Measurements from ENCODE around the gene TBX3. TPM values are rescaled to one million over a fixed set of nuclear protein-coding genes. Genes with fewer than 3 reads are reported as not detected.
A peak's percentile ranks its signal among the peaks of the same experiment; 100 is the strongest.

TBX3 gene
- polyA plus RNA-seq, 2 donors, result 1.7 to 3.1 TPM

DNA sequence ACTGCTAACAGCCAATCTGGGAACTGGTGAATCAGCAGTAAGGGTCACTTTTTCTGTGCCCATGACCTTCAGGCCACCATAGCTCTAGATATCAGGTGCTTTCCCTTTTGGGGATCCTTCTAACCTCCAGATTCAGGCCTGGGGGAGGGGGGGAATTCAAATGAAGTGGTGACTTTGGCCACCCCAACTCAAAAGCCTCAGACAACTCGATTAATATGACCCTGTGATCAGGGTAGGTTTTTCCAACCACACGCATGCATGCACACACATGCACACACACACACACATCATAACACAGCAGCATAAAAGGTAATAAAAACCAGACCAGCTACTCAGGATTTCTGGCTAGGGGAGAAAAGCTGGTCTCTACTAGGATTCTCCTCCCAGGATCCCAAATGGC lies 5.3 kb downstream of the TBX3 start:
- Histone ChIP-seq H3K9me3 (ENCODE audit: control insufficient read depth in 2 of 2, insufficient read depth in 1 of 2, low read depth in 1 of 2, low read length in 1 of 2) (peaks cover 0 to 2% of the 10 kb centered on the region in 2 donors), H3K27me3 (ENCODE audit: control insufficient read depth in 1 of 2, insufficient read depth in 2 of 2, low read length in 2 of 2) (no peaks in the 10 kb centered on the region), H3K36me3 (ENCODE audit: control insufficient read depth in 2 of 2, insufficient read depth in 2 of 2, low read length in 1 of 2) (peaks cover 0 to 6% of the 10 kb centered on the region in 2 donors), H3K4me1 (ENCODE audit: control insufficient read depth in 2 of 2, insufficient read depth in 2 of 2, low read length in 1 of 2) (no peaks in the 10 kb centered on the region), H3K27ac (ENCODE audit: low read depth in 2 of 2, low read length in 1 of 2) (no peak overlapping the region), H3K4me3 (ENCODE audit: low read depth in 1 of 2, low read length in 2 of 2) (no peak overlapping the region)
- WGBS, 2 donors, result 69 to 82% methylated on average over 2 of the region's 2 CpGs

DNA sequence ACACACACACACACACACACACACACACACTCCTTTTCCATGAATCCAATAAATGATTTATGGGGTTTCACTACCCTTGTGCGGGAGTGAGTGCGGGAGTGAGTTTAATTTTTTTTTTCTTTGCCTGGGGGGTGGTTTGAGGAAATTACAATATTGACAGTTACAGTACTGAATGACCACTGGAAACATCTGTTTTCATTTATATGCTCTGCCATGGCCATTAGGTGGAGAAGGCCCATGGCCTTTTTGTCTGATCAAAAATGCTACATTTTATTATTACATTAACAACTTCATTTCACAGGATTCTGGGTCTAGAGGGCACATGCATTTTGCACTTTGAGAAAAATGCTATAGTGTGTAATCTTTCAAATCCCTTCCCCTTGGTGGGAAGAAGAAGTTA lies 5.9 kb downstream of the TBX3 start:
- H3K27me3 ChIP-seq (ENCODE audit: control insufficient read depth in 1 of 2, insufficient read depth in 2 of 2, low read length in 2 of 2), result no peaks in the 10 kb centered on the region
- 84 to 88% methylated on average over 2 of the region's 2 CpGs for WGBS, 2 donors
- H3K9me3 ChIP-seq (ENCODE audit: control insufficient read depth in 2 of 2, insufficient read depth in 1 of 2, low read depth in 1 of 2, low read length in 1 of 2), result peaks cover 0 to 2% of the 10 kb centered on the region in 2 donors
- H3K4me1 ChIP-seq (ENCODE audit: control insufficient read depth in 2 of 2, insufficient read depth in 2 of 2, low read length in 1 of 2), result no peaks in the 10 kb centered on the region
- no peak overlapping the region for H3K27ac ChIP-seq (ENCODE audit: low read depth in 2 of 2, low read length in 1 of 2)
- H3K4me3 ChIP-seq (ENCODE audit: low read depth in 1 of 2, low read length in 2 of 2), result no peak overlapping the region
- H3K36me3 ChIP-seq (ENCODE audit: control insufficient read depth in 2 of 2, insufficient read depth in 2 of 2, low read length in 1 of 2), result peaks cover 0 to 10% of the 10 kb centered on the region in 2 donors

DNA sequence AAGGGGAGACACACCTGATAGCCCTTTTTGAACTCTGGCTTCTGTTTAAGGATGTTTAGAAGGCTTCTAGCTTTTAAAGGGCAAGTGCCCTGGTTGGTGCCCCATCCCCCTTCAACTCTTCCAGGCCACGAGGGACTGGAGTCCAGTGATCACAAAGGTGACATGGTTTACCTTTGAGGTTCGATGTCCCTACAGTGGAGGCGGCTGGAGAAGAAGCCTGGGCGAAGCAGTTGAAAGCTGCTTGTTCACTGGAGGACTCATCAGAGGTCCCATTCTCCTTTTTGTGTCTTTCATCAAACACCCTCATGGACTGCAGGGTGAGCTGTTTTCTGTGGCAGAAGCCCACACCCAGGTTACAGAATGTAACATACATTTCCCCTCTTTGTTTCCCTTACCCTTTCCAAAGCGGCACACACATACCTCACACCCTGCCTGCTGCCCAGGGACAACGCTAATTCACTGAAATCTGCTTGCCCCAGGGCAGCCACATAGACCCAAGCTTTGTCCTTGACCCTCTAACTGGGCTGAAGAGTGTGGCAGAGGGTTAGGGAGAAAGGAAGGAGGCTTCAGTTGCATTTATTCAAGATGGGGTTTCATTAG lies 7.7 kb downstream of the TBX3 start:
- Histone ChIP-seq H3K9me3 (ENCODE audit: control insufficient read depth in 2 of 2, insufficient read depth in 1 of 2, low read depth in 1 of 2, low read length in 1 of 2) (peaks cover 0 to 2% of the 10 kb centered on the region in 2 donors), H3K4me3 (ENCODE audit: low read depth in 1 of 2, low read length in 2 of 2) (no peak overlapping the region), H3K36me3 (ENCODE audit: control insufficient read depth in 2 of 2, insufficient read depth in 2 of 2, low read length in 1 of 2) (peaks cover 0 to 10% of the 10 kb centered on the region in 2 donors), H3K4me1 (ENCODE audit: control insufficient read depth in 2 of 2, insufficient read depth in 2 of 2, low read length in 1 of 2) (no peaks in the 10 kb centered on the region), H3K27me3 (ENCODE audit: control insufficient read depth in 1 of 2, insufficient read depth in 2 of 2, low read length in 2 of 2) (no peaks in the 10 kb centered on the region), H3K27ac (ENCODE audit: low read depth in 2 of 2, low read length in 1 of 2) (no peak overlapping the region)
- WGBS, 2 donors, result 59 to 81% methylated on average over 6 of the region's 6 CpGs

DNA sequence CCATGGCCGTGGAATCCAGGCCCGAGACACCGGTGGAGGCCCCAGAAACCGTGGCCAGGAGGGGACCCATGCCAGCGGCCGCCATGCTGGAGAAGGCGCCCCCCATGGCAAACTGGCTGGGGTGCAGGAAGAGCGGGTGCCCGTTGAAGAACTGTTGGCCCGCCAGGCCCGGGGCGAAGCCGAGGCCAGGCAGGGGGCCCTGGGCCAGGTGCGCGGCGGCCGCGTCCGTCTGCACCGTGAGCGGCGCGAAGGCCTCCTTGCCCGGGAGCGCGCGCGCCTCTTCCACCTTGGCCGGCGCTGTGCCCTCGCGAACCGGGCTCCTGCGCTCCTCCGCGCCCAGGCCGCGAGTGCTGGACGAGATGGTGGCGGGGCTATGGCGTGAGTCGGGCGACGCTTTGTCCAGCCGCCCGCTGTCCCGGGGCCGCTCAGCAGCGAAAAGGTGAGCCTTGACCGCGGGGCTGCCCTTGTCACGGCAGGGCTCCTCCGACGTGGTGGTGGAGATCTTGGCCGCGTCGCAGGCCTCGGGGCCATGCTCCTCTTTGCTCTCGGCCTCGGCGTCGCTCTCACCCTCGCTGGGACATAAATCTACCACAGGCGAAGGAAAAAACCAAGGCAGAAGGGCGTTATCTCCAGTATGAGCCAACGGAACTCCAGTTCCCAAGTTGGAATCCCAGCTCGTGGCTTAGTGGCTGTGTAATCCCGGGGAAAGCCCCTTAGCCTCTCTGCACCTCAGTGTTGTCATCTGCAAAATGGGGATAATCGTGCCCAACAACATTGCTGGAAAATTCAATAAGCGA lies 9.5 kb downstream of the TBX3 start:
- H3K4me3 ChIP-seq (ENCODE audit: low read depth in 1 of 2, low read length in 2 of 2), result no peak overlapping the region
- WGBS, 2 donors, result 60 to 84% methylated on average over 59 to 70 of the region's 70 CpGs
- H3K4me1 ChIP-seq (ENCODE audit: control insufficient read depth in 2 of 2, insufficient read depth in 2 of 2, low read length in 1 of 2), result no peaks in the 10 kb centered on the region
- no peak overlapping the region for H3K27ac ChIP-seq (ENCODE audit: low read depth in 2 of 2, low read length in 1 of 2)
- H3K9me3 ChIP-seq (ENCODE audit: control insufficient read depth in 2 of 2, insufficient read depth in 1 of 2, low read depth in 1 of 2, low read length in 1 of 2), result peaks cover 0 to 2% of the 10 kb centered on the region in 2 donors
- H3K36me3 ChIP-seq (ENCODE audit: control insufficient read depth in 2 of 2, insufficient read depth in 2 of 2, low read length in 1 of 2), result peaks cover 0 to 10% of the 10 kb centered on the region in 2 donors
- no peaks in the 10 kb centered on the region for H3K27me3 ChIP-seq (ENCODE audit: control insufficient read depth in 1 of 2, insufficient read depth in 2 of 2, low read length in 2 of 2)

DNA sequence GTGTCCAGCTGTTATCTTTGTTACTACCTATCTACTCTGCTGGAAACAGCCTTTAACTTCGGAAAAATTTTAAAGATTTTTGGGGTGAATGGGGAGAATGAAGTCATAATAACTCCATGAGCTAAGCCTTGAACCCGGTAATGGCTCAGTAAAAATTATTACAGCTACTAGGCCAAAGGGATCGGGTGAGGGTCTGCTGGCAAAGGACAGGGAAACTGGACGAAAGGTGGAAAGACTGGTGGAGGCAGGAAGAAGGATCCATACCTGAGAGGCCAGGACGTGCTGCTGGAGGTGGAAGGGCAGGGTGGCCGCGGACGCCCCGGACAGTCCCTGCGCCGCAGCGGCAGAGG lies 10.1 kb downstream of the TBX3 start:
- H3K27me3 ChIP-seq (ENCODE audit: control insufficient read depth in 1 of 2, insufficient read depth in 2 of 2, low read length in 2 of 2), result no peaks in the 10 kb centered on the region
- no peak overlapping the region for H3K4me3 ChIP-seq (ENCODE audit: low read depth in 1 of 2, low read length in 2 of 2)

DNA sequence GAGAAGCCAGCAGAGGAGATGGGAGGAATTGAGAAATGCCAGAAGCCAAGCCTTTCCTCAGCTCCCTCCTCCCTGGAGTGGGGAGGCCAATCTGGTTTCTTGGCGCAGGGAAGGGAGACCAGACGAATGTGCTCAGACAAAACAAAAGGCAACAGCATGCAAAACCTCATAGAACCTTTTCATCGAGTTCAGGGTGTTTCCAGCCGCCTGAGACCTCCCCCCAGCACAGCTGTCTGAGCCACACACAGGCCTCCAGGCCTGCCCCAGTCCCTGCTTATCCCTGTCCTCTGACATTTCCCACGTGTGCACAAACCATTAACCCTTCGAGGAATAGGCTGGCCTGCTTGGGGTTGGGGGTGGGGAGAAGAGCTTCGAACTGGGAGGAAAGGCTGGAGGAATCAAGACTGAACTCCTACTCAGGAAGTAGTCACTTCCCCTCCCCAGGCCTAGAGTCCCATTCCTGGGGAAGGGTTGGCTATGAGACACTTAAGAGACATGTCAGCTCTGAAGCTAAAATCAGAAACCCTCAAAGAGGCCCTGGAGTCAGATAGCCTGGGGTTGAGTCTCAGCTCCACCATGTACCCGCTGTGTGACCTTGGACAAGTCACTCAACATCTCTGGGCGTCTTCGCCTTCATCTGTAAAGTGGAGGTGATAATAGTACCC lies 10.7 kb downstream of the TBX3 start:
- H3K4me3 ChIP-seq (ENCODE audit: low read depth in 1 of 2, low read length in 2 of 2), result no peak overlapping the region

More for the DNA sequence above, 10.1 kb downstream of the TBX3 start:
- 67 to 90% methylated on average over 12 of the region's 12 CpGs for WGBS, 2 donors
- Histone ChIP-seq H3K4me1 (ENCODE audit: control insufficient read depth in 2 of 2, insufficient read depth in 2 of 2, low read length in 1 of 2) (no peaks in the 10 kb centered on the region), H3K9me3 (ENCODE audit: control insufficient read depth in 2 of 2, insufficient read depth in 1 of 2, low read depth in 1 of 2, low read length in 1 of 2) (peaks cover 0 to 2% of the 10 kb centered on the region in 2 donors), H3K36me3 (ENCODE audit: control insufficient read depth in 2 of 2, insufficient read depth in 2 of 2, low read length in 1 of 2) (peaks cover 0 to 10% of the 10 kb centered on the region in 2 donors), H3K27ac (ENCODE audit: low read depth in 2 of 2, low read length in 1 of 2) (no peak overlapping the region)

DNA sequence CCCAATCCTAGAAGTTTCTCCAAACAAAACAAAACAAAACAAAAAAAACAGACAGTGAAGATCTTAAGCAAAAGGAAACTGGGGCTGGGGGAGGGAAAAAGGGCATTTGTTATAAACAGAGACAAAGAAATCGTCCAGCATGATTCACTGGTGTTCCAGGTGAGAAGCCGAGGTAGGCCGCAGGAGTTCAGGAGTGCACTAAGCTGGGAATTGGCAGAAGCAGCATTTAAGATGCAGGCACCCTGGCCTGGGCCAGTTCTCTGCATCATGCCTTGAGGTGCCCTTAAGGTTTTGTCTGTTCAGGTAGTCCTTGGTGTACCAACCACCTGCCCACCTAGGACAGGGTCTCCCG lies 11.2 kb downstream of the TBX3 start:
- 71 to 78% methylated on average over 4 of the region's 4 CpGs for WGBS, 2 donors
- no peaks in the 10 kb centered on the region for H3K4me1 ChIP-seq (ENCODE audit: control insufficient read depth in 2 of 2, insufficient read depth in 2 of 2, low read length in 1 of 2)
- H3K9me3 ChIP-seq (ENCODE audit: control insufficient read depth in 2 of 2, insufficient read depth in 1 of 2, low read depth in 1 of 2, low read length in 1 of 2), result peaks cover 0 to 2% of the 10 kb centered on the region in 2 donors
- H3K36me3 ChIP-seq (ENCODE audit: control insufficient read depth in 2 of 2, insufficient read depth in 2 of 2, low read length in 1 of 2), result peaks cover 0 to 10% of the 10 kb centered on the region in 2 donors
- H3K27ac ChIP-seq (ENCODE audit: low read depth in 2 of 2, low read length in 1 of 2), result no peak overlapping the region
- H3K27me3 ChIP-seq (ENCODE audit: control insufficient read depth in 1 of 2, insufficient read depth in 2 of 2, low read length in 2 of 2), result no peaks in the 10 kb centered on the region
- H3K4me3 ChIP-seq (ENCODE audit: low read depth in 1 of 2, low read length in 2 of 2), result no peak overlapping the region

More for the DNA sequence above, 10.7 kb downstream of the TBX3 start:
- H3K27ac ChIP-seq (ENCODE audit: low read depth in 2 of 2, low read length in 1 of 2), result no peak overlapping the region
- WGBS, 2 donors, result 60 to 65% methylated on average over 10 of the region's 10 CpGs
- no peaks in the 10 kb centered on the region for H3K4me1 ChIP-seq (ENCODE audit: control insufficient read depth in 2 of 2, insufficient read depth in 2 of 2, low read length in 1 of 2)
- H3K36me3 ChIP-seq (ENCODE audit: control insufficient read depth in 2 of 2, insufficient read depth in 2 of 2, low read length in 1 of 2), result peaks cover 0 to 10% of the 10 kb centered on the region in 2 donors
- H3K9me3 ChIP-seq (ENCODE audit: control insufficient read depth in 2 of 2, insufficient read depth in 1 of 2, low read depth in 1 of 2, low read length in 1 of 2), result peaks cover 0 to 2% of the 10 kb centered on the region in 2 donors
- H3K27me3 ChIP-seq (ENCODE audit: control insufficient read depth in 1 of 2, insufficient read depth in 2 of 2, low read length in 2 of 2), result no peaks in the 10 kb centered on the region

DNA sequence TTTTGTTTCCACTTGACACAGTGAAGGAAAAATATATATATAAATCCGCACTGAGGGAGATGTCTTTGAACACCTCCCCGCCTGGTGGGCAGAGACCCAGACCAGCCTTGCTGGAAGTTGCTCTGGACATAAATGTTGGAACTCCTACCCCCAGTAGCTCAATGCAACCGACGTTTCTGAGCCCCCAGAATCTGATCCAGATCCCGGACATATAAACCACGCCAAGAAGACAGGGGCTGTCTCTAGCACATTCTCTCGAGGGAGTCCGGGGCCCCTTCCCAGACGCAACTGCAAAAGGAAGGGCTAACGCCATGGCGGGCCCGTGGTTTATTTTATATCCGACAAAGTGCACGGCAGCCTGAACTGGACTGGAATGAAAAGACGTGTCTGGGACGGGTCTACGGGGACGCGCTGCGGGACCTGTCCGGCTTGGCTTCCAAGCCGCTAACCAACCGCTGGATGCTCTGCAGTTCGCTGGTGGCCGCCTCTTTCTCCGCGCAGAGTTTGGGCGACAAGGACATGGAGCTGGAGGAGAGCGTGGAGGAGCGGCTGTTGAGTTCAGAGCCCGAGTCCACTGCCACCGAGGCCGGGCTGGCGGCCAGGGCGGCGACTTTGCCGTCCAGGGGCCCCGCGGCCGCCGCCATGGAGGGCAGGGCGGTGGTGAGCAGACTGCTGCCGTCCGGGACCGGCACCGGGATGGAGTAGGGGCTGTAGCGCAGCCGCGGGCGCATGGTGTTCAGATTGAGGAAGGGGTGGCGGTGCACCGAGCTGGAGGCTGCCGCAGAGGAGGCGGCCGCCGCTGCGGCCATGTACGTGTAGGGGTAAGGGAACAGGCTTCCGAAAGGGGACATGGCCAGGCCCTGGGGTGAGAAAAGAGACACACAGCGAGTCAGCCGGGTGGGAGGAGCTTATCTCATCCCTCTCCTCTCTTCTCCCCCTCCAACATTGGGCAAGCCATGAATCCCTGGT lies 12.2 kb downstream of the TBX3 start:
- 46 to 61% methylated on average over 61 of the region's 61 CpGs for WGBS, 2 donors
- Histone ChIP-seq H3K36me3 (ENCODE audit: control insufficient read depth in 2 of 2, insufficient read depth in 2 of 2, low read length in 1 of 2) (peaks cover 0 to 10% of the 10 kb centered on the region in 2 donors), H3K4me1 (ENCODE audit: control insufficient read depth in 2 of 2, insufficient read depth in 2 of 2, low read length in 1 of 2) (no peaks in the 10 kb centered on the region), H3K27ac (ENCODE audit: low read depth in 2 of 2, low read length in 1 of 2) (peak overlapping the region in 1 of 2 donors; percentile 21), H3K4me3 (ENCODE audit: low read depth in 1 of 2, low read length in 2 of 2) (no peak overlapping the region), H3K9me3 (ENCODE audit: control insufficient read depth in 2 of 2, insufficient read depth in 1 of 2, low read depth in 1 of 2, low read length in 1 of 2) (peaks cover 0 to 2% of the 10 kb centered on the region in 2 donors), H3K27me3 (ENCODE audit: control insufficient read depth in 1 of 2, insufficient read depth in 2 of 2, low read length in 2 of 2) (peaks cover 0 to 4% of the 10 kb centered on the region in 2 donors)

DNA sequence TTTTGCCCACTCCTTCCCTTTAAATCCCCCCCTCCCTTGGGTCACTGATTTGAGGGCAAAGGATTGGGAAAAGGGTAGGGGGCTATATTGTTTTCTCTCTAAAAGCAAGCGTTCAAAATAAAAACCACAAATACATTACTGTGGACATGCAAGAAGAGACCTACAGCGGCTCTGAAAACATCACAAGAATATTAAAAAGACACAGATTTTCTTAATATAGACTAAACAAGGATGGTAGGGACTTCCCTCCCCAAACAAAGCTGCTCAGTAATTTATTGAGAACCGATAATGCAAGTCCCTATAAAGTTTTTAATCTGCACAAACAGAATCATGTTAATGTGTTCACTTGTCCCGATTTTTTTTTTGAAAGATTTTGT lies 12.9 kb downstream of the TBX3 start:
- Histone ChIP-seq H3K9me3 (ENCODE audit: control insufficient read depth in 2 of 2, insufficient read depth in 1 of 2, low read depth in 1 of 2, low read length in 1 of 2) (peaks cover 0 to 2% of the 10 kb centered on the region in 2 donors), H3K4me3 (ENCODE audit: low read depth in 1 of 2, low read length in 2 of 2) (no peak overlapping the region), H3K4me1 (ENCODE audit: control insufficient read depth in 2 of 2, insufficient read depth in 2 of 2, low read length in 1 of 2) (peaks cover 0 to under 1% of the 10 kb centered on the region in 2 donors), H3K36me3 (ENCODE audit: control insufficient read depth in 2 of 2, insufficient read depth in 2 of 2, low read length in 1 of 2) (peaks cover 0 to 9% of the 10 kb centered on the region in 2 donors), H3K27me3 (ENCODE audit: control insufficient read depth in 1 of 2, insufficient read depth in 2 of 2, low read length in 2 of 2) (peaks cover 1 to 5% of the 10 kb centered on the region in 2 donors), H3K27ac (ENCODE audit: low read depth in 2 of 2, low read length in 1 of 2) (no peak overlapping the region)
- WGBS, 2 donors, result 33 to 61% methylated on average over 4 of the region's 4 CpGs

All from esophagus (tissue), 2 donors.